HEK293 (cell line): ENCODE measurements around the gene BHLHE41.

Source experiments
- CTCF ChIA-PET: fragments of 350-600 bp; formaldehyde crosslinking; extraction: SDS; loops from one replicate; lab custom pipeline; 2021; ENCODE audit warnings: antibody characterized with exemption; lab: Yijun Ruan, JAX
- POLR2A ChIA-PET: fragments of 300-600 bp; formaldehyde crosslinking; extraction: SDS; loops from one replicate; lab custom pipeline; 2020; ENCODE audit warnings: antibody characterized with exemption, inconsistent platforms; lab: Yijun Ruan, JAX
- H3K27ac ChIP-seq: fragments of 200-500 bp; sonication (Bioruptor generic); 2 replicates; pipeline ENCODE4 v1.5.1; 2014; ENCODE audit warnings: low read depth, low read length, control low read depth, inconsistent platforms; ENCODE audit errors: extremely low read depth
- H3K36me3 ChIP-seq, 2 experiments: fragments of 200-500 bp in 1 of 2; sonication (Bioruptor generic) in 1 of 2; 1 replicate in 1 of 2; 2 replicates in 1 of 2; pipeline ENCODE4 v1.5.1; 2014 to 2017; ENCODE audit warnings: inconsistent platforms in 2 of 2, low read length in 2 of 2; ENCODE audit not compliant: control insufficient read depth in 2 of 2, insufficient read depth in 1 of 2
- H3K4me1 ChIP-seq: fragments of 200-500 bp; sonication (Bioruptor generic); 2 replicates; pipeline ENCODE4 v1.5.1; 2014; ENCODE audit warnings: mild to moderate bottlenecking, low read length, inconsistent platforms; ENCODE audit not compliant: control insufficient read depth, insufficient read depth
- H3K4me3 ChIP-seq: 2 replicates; pipeline ENCODE4 v1.5.1; 2011; ENCODE audit warnings: low read depth, mild to moderate bottlenecking, control low read depth, low read length, moderate library complexity
- H3K9me3 ChIP-seq: fragments of 200-500 bp; sonication (Bioruptor generic); 2 replicates; pipeline ENCODE4 v1.5.1; 2014; ENCODE audit warnings: low read depth, low read length, inconsistent platforms; ENCODE audit not compliant: control insufficient read depth, insufficient read depth
- GLI2 ChIP-seq: fragments of 450-650 bp; formaldehyde crosslinking; IDR thresholded peaks from 2 replicates; pipeline ENCODE4; 2017; ENCODE audit warnings: missing biosample characterization, missing genetic modification characterization, low read depth, borderline replicate concordance
- KLF16 ChIP-seq: fragments of 450-650 bp; formaldehyde crosslinking; IDR thresholded peaks from 2 replicates; pipeline ENCODE4 v1.5.1; 2017; ENCODE audit warnings: missing biosample characterization, missing genetic modification characterization
- KLF7 ChIP-seq: fragments of 450-650 bp; formaldehyde crosslinking; IDR thresholded peaks from 2 replicates; pipeline ENCODE4 v1.5.1; 2016; ENCODE audit warnings: missing biosample characterization, missing genetic modification characterization, borderline replicate concordance
- MZF1 ChIP-seq: fragments of 450-650 bp; formaldehyde crosslinking; IDR thresholded peaks from 2 replicates; pipeline ENCODE4 v1.5.1; 2017; ENCODE audit warnings: missing biosample characterization, missing genetic modification characterization, borderline replicate concordance
- REPIN1 ChIP-seq: fragments of 450-650 bp; formaldehyde crosslinking; IDR thresholded peaks from 2 replicates; pipeline ENCODE4 v1.5.1; 2017; ENCODE audit warnings: missing biosample characterization, missing genetic modification characterization, low read depth
- ZFP41 ChIP-seq: fragments of 450-650 bp; formaldehyde crosslinking; IDR thresholded peaks from 2 replicates; pipeline ENCODE4 v1.5.1; 2016; ENCODE audit warnings: missing biosample characterization, missing genetic modification characterization, borderline replicate concordance
- ZNF148 ChIP-seq: fragments of 450-650 bp; formaldehyde crosslinking; IDR thresholded peaks from 2 replicates; pipeline ENCODE4 v1.5.0; 2017; ENCODE audit warnings: missing biosample characterization, missing genetic modification characterization, borderline replicate concordance
- ZNF16 ChIP-seq: fragments of 450-650 bp; formaldehyde crosslinking; IDR thresholded peaks from 2 replicates; pipeline ENCODE4 v1.5.1; 2016; ENCODE audit warnings: low read depth, missing biosample characterization, missing genetic modification characterization
- ZNF169 ChIP-seq: fragments of 450-650 bp; formaldehyde crosslinking; IDR thresholded peaks from 2 replicates; pipeline ENCODE4 v1.5.1; 2016; ENCODE audit warnings: missing biosample characterization, missing genetic modification characterization
- ZNF184 ChIP-seq: fragments of 450-650 bp; IDR thresholded peaks from 2 replicates; pipeline ENCODE4 v1.5.1; 2018; ENCODE audit warnings: missing biosample characterization, mild to moderate bottlenecking, missing genetic modification characterization
- ZNF221 ChIP-seq: fragments of 450-650 bp; formaldehyde crosslinking; IDR thresholded peaks from 2 replicates; pipeline ENCODE4 v1.5.1; 2017; ENCODE audit warnings: missing biosample characterization, missing genetic modification characterization, borderline replicate concordance
- ZNF223 ChIP-seq: fragments of 450-650 bp; formaldehyde crosslinking; IDR thresholded peaks from 2 replicates; pipeline ENCODE4 v1.5.1; 2016; ENCODE audit warnings: missing biosample characterization, missing genetic modification characterization
- ZNF311 ChIP-seq: fragments of 450-650 bp; formaldehyde crosslinking; IDR thresholded peaks from 2 replicates; pipeline ENCODE4 v1.5.1; 2017; ENCODE audit warnings: missing biosample characterization, missing genetic modification characterization, borderline replicate concordance
- ZNF521 ChIP-seq: fragments of 450-650 bp; formaldehyde crosslinking; IDR thresholded peaks from 2 replicates; pipeline ENCODE4 v1.5.1; 2017; ENCODE audit warnings: missing biosample characterization, mild to moderate bottlenecking, missing genetic modification characterization
- ZNF555 ChIP-seq: fragments of 450-650 bp; formaldehyde crosslinking; conservative IDR thresholded peaks from 2 replicates; pipeline ENCODE4 v1.5.1; 2017; ENCODE audit warnings: missing biosample characterization, mild to moderate bottlenecking, missing genetic modification characterization, inconsistent platforms
- ZNF561 ChIP-seq: fragments of 450-650 bp; IDR thresholded peaks from 2 replicates; pipeline ENCODE4 v1.5.1; 2018; ENCODE audit warnings: missing biosample characterization, missing genetic modification characterization, borderline replicate concordance
- ZNF585B ChIP-seq: fragments of 450-650 bp; formaldehyde crosslinking; IDR thresholded peaks from 2 replicates; pipeline ENCODE4 v1.5.1; 2016; ENCODE audit warnings: missing biosample characterization, missing genetic modification characterization
- ZNF596 ChIP-seq: fragments of 450-650 bp; IDR thresholded peaks from 2 replicates; pipeline ENCODE4 v1.5.0; 2018; ENCODE audit warnings: missing biosample characterization, mild to moderate bottlenecking, missing genetic modification characterization, moderate library complexity
- ZNF624 ChIP-seq: fragments of 450-650 bp; formaldehyde crosslinking; IDR thresholded peaks from 2 replicates; pipeline ENCODE4 v1.5.1; 2017; ENCODE audit warnings: missing biosample characterization, missing genetic modification characterization
- ZNF747 ChIP-seq: fragments of 450-650 bp; formaldehyde crosslinking; IDR thresholded peaks from 2 replicates; pipeline ENCODE4 v1.5.1; 2016; ENCODE audit warnings: missing biosample characterization, missing genetic modification characterization
- ZNF76 ChIP-seq: fragments of 450-650 bp; formaldehyde crosslinking; IDR thresholded peaks from 2 replicates; pipeline ENCODE4; 2016; ENCODE audit warnings: low read depth, missing biosample characterization, missing genetic modification characterization, borderline replicate concordance
- ZNF777 ChIP-seq: fragments of 450-650 bp; formaldehyde crosslinking; IDR thresholded peaks from 2 replicates; pipeline ENCODE4 v1.5.1; 2017; ENCODE audit warnings: missing biosample characterization, missing genetic modification characterization, borderline replicate concordance
- ZNF785 ChIP-seq: fragments of 450-650 bp; formaldehyde crosslinking; IDR thresholded peaks from 2 replicates; pipeline ENCODE4 v1.5.1; 2016; ENCODE audit warnings: missing biosample characterization, missing genetic modification characterization
- ZNF791 ChIP-seq: fragments of 450-650 bp; formaldehyde crosslinking; IDR thresholded peaks from 2 replicates; pipeline ENCODE4 v1.5.1; 2016; ENCODE audit warnings: missing biosample characterization, missing genetic modification characterization
- ZNF837 ChIP-seq: fragments of 450-650 bp; formaldehyde crosslinking; IDR thresholded peaks from 2 replicates; pipeline ENCODE4 v1.5.1; 2016; ENCODE audit warnings: missing biosample characterization, missing genetic modification characterization
- TF ChIP-seq, protein P1 (sequence below): sonication (generic); formaldehyde crosslinking; IDR thresholded peaks from 2 replicates; pipeline ENCODE4 v1.8.1; 2022; ENCODE audit warnings: mild to moderate bottlenecking, moderate library complexity, missing genetic modification reagents

BHLHE41 gene

DNA sequence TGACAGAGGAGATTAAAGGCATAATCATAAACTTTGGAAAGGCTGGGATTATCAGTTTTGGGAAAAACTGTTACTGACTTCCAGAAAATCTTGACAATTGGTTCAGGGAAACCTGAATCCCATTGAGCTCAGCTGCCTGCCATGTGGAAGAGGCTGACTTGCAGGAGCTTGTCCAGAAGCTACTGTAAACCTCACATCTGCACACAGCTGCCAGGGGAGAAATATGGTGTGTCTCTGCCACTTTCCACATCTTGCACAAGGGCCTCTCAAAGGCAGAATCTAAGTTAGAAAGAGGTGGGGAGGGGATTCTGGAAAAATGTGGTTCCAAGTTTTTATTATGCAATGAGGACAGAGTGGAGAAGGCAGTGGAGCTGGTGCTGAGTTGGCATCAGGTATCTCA is 8.7 kb upstream of the BHLHE41 start:
- no peak overlapping the region for H3K4me3 ChIP-seq
- H3K36me3 ChIP-seq: no peaks in the 10 kb centered on the region
- no peaks in the 10 kb centered on the region for H3K9me3 ChIP-seq
- CTCF ChIA-PET: interaction anchor here (0.5 to 0.6 kb wide), 3 partner anchors 9 to 220 kb away, joined by 3 read pairs; no protein-coding TSS in a partner anchor
- no peak overlapping the region for H3K27ac ChIP-seq
- POLR2A ChIA-PET: no interaction called here
- peaks cover 4% of the 10 kb centered on the region; the same call in 1 of the 2 replicates for H3K4me1 ChIP-seq
- TF ChIP-seq ZNF596 (tag by site-specific recombination) (no peak), KLF7 (tag by site-specific recombination) (no peak), ZNF555 (tag by site-specific recombination) (no peak), ZNF561 (tag by site-specific recombination) (no peak), ZNF221 (tag by site-specific recombination) (no peak), ZNF837 (tag by site-specific recombination) (no peak), ZNF16 (tag by site-specific recombination) (no peak), ZNF311 (tag by site-specific recombination) (no peak), ZNF184 (no peak), ZNF747 (tag by site-specific recombination) (no peak), ZNF624 (tag by site-specific recombination) (no peak), ZNF223 (tag by site-specific recombination) (no peak), KLF16 (tag by site-specific recombination) (no peak)

DNA sequence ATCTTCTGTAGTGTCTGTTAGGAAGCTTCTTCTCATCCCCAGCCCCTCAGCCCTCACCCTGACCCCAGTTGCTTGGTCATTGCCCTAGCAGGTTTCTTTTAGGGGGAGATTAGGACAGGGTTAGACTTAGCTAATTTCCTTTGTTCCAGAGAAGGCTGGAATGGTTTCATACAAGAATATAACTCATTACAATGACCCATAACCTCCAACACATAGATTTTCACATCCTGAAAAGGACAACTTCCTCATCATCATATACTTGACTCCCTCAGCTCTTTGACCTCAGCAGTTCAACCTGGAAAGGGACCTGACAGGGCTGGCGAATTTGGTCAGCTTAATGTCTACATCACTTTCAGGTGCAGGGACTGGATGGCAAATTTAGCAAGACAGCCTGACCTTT is 8.0 kb upstream of the BHLHE41 start:
- CTCF ChIA-PET: no interaction called here
- Histone ChIP-seq H3K36me3 (no peaks in the 10 kb centered on the region), H3K4me3 (no peak overlapping the region), H3K27ac (no peak overlapping the region), H3K9me3 (no peaks in the 10 kb centered on the region), H3K4me1 (peaks cover 4% of the 10 kb centered on the region)
- TF ChIP-seq ZNF596 (tag by site-specific recombination) (no peak), GLI2 (no peak), ZNF585B (tag by site-specific recombination) (no peak), REPIN1 (tag by site-specific recombination) (no peak), ZFP41 (tag by site-specific recombination) (no peak), ZNF76 (tag by site-specific recombination) (no peak), ZNF785 (tag by site-specific recombination) (no peak), ZNF169 (tag by site-specific recombination) (no peak), MZF1 (no peak), ZNF223 (tag by site-specific recombination) (no peak), ZNF521 (tag by site-specific recombination) (no peak), ZNF791 (no peak), ZNF777 (tag by site-specific recombination) (no peak), ZNF148 (tag by site-specific recombination) (no peak)
- TF ChIP-seq, protein P1, sequence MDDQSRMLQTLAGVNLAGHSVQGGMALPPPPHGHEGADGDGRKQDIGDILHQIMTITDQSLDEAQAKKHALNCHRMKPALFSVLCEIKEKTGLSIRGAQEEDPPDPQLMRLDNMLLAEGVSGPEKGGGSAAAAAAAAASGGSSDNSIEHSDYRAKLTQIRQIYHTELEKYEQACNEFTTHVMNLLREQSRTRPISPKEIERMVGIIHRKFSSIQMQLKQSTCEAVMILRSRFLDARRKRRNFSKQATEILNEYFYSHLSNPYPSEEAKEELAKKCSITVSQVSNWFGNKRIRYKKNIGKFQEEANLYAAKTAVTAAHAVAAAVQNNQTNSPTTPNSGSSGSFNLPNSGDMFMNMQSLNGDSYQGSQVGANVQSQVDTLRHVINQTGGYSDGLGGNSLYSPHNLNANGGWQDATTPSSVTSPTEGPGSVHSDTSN (CRISPR knock-in tag): no peak
- POLR2A ChIA-PET: no interaction called here
